CD14-positive monocyte (primary cell): ENCODE results near the gene ABL2. TPM values are rescaled to one million over a fixed set of nuclear protein-coding genes. Genes with fewer than 3 reads are reported as not detected.

ENCODE experiments used
- DNase-seq, 3 donors: peaks; one replicate each; pipeline ENCODE4 v3.0.0-alpha.2; 2011 to 2022
- H2AFZ ChIP-seq: 2 replicates; pipeline ENCODE4 v1.6.0; 2012; ENCODE audit warnings: mild to moderate bottlenecking, low read depth, low read length, inconsistent platforms; ENCODE audit not compliant: insufficient read depth, poor library complexity, severe bottlenecking
- H3K27ac ChIP-seq, 2 donors: 1 replicate in 1 of 2; 2 replicates in 1 of 2; pipeline ENCODE4 v1.5.1; 2012 to 2013; ENCODE audit warnings: low read length in 2 of 2, control low read depth in 1 of 2, inconsistent platforms in 1 of 2, low read depth in 1 of 2, mild to moderate bottlenecking in 1 of 2
- H3K27me3 ChIP-seq, 2 donors: one replicate each; pipeline versions ENCODE4 v1.6.0 to v1.6.1; 2011 to 2013; ENCODE audit warnings: low read length in 2 of 2; ENCODE audit not compliant: control insufficient read depth in 2 of 2, insufficient read depth in 2 of 2
- H3K36me3 ChIP-seq, 2 donors: replicated peaks in 1 of 2; 1 replicate in 1 of 2; 2 replicates in 1 of 2; pipeline versions ENCODE4 v1.5.1 to v1.6.1; 2012 to 2013; ENCODE audit warnings: low read length in 2 of 2, control low read depth in 1 of 2, inconsistent platforms in 1 of 2, mild to moderate bottlenecking in 1 of 2; ENCODE audit not compliant: insufficient read depth in 2 of 2, control insufficient read depth in 1 of 2
- H3K4me1 ChIP-seq, 2 donors: 1 replicate in 1 of 2; 2 replicates in 1 of 2; pipeline versions ENCODE4 v1.5.1 to v1.6.1; 2012 to 2013; ENCODE audit warnings: low read length in 2 of 2, control low read depth in 1 of 2, inconsistent platforms in 1 of 2, mild to moderate bottlenecking in 1 of 2, moderate library complexity in 1 of 2; ENCODE audit not compliant: insufficient read depth in 2 of 2, control insufficient read depth in 1 of 2
- H3K4me2 ChIP-seq: replicated peaks from 2 replicates; pipeline ENCODE3; 2012; ENCODE audit warnings: low read length, moderate library complexity, mild to moderate bottlenecking; ENCODE audit not compliant: poor library complexity, severe bottlenecking; ENCODE audit errors: extremely low read depth
- H3K4me3 ChIP-seq, 3 experiments: fragments of 200-600 bp in 1 of 3; sonication (generic) in 1 of 3; replicated peaks in 1 of 3; 1 replicate in 2 of 3; 2 replicates in 1 of 3; pipeline ENCODE4 v1.5.1; 2011 to 2013; ENCODE audit warnings: low read length in 3 of 3, mild to moderate bottlenecking in 3 of 3, control low read depth in 2 of 3, low read depth in 2 of 3, inconsistent platforms in 1 of 3, moderate library complexity in 1 of 3
- H3K79me2 ChIP-seq: 2 replicates; pipeline ENCODE4 v1.6.0; 2012; ENCODE audit warnings: mild to moderate bottlenecking, control low read depth, inconsistent platforms, low read length, moderate library complexity; ENCODE audit not compliant: insufficient read depth
- H3K9ac ChIP-seq: 2 replicates; pipeline ENCODE4 v1.6.0; 2017; ENCODE audit warnings: low read length, mild to moderate bottlenecking; ENCODE audit not compliant: insufficient read depth, poor library complexity, severe bottlenecking
- H3K9me3 ChIP-seq, 2 donors: replicated peaks in 1 of 2; 1 replicate in 1 of 2; 2 replicates in 1 of 2; pipeline versions ENCODE4 v1.5.1 to v1.6.1; 2012 to 2013; ENCODE audit warnings: low read length in 2 of 2, control low read depth in 1 of 2; ENCODE audit not compliant: control insufficient read depth in 1 of 2, insufficient read depth in 1 of 2
- H4K20me1 ChIP-seq: 2 replicates; pipeline ENCODE4 v1.6.0; 2012; ENCODE audit warnings: mild to moderate bottlenecking, low read length, control low read depth, moderate library complexity; ENCODE audit not compliant: insufficient read depth
- H3K27ac Mint-ChIP-seq, 7 donors: one replicate each; pipeline ENCODE4 v1.8.0; 2020; ENCODE audit warnings: mild to moderate bottlenecking in 7 of 7, mixed read lengths in 7 of 7, moderate library complexity in 6 of 7, inconsistent platforms in 2 of 7
- H3K27me3 Mint-ChIP-seq, 3 donors: one replicate each; pipeline ENCODE4 v1.8.0; 2021 to 2022; ENCODE audit warnings: low read depth in 3 of 3, mild to moderate bottlenecking in 3 of 3, mixed read lengths in 3 of 3, moderate library complexity in 3 of 3, inconsistent platforms in 1 of 3
- H3K36me3 Mint-ChIP-seq, 2 donors: one replicate each; pipeline ENCODE4 v1.8.0; 2020; ENCODE audit warnings: mixed read lengths in 2 of 2, inconsistent platforms in 1 of 2, mild to moderate bottlenecking in 1 of 2
- H3K4me1 Mint-ChIP-seq: one replicate; pipeline ENCODE4 v1.8.0; 2020; ENCODE audit warnings: mild to moderate bottlenecking, mixed read lengths
- H3K4me3 Mint-ChIP-seq, 2 donors: one replicate each; pipeline ENCODE4 v1.8.0; 2020; ENCODE audit warnings: mild to moderate bottlenecking in 2 of 2, mixed read lengths in 2 of 2, moderate library complexity in 1 of 2
- H3K9me3 Mint-ChIP-seq, 7 donors: one replicate each; pipeline ENCODE4 v1.8.0; 2020 to 2022; ENCODE audit warnings: mixed read lengths in 7 of 7, mild to moderate bottlenecking in 6 of 7, moderate library complexity in 6 of 7, inconsistent platforms in 2 of 7
- CTCF ChIP-seq: fragments of 200-600 bp; IDR thresholded peaks from one replicate; pipeline ENCODE4 v1.8.0; 2022; ENCODE audit warnings: antibody characterized with exemption, mild to moderate bottlenecking
- WGBS: methylation state at CpG from one replicate; pipeline ENCODE4 v1.1.5; 2013; ENCODE audit warnings: missing lambda C conversion rate; ENCODE audit not compliant: insufficient coverage; 5-methylcytosine and 5-hydroxymethylcytosine counted together
- intact Hi-C, 2 donors: fragments of 100-400 bp; cut with micrococcal nuclease; formaldehyde crosslinking; loops; one replicate each; pipeline versions ENCODE4 v1.15.0 to v1.15.1; 2023
- polyA plus RNA-seq, 3 donors: library from polyadenylated mRNA; depleted of rRNA in 1 of 3; unstranded in 2 of 3; stranded (reverse) in 1 of 3; fragments of 300-500 nt in 2 of 3; fragments of >200 nt in 1 of 3; fragmentation: Illumina TruSeq in 2 of 3; gene quantifications; 1 replicate in 2 of 3; 2 replicates in 1 of 3; pipeline ENCODE4 v1.2.3, GENCODE V29; 2012 to 2021

The ABL2 gene
- polyA plus RNA-seq, 3 donors: 0.20 to 2.1 (median 1.4) TPM

GRCh38 chr1:179055937-179056336 is 173.5 kb downstream of the ABL2 start:
- H3K4me1 ChIP-seq: peaks cover 3 to 8% of the 10 kb centered on the region in 2 donors
- no peak overlapping the region for H3K4me3 ChIP-seq
- DNase-seq: no peak
- intact Hi-C loops: no loop called here
- H3K79me2 ChIP-seq: no peaks in the 10 kb centered on the region
- H3K4me1 Mint-ChIP-seq: peaks cover 18% of the 10 kb centered on the region
- H3K4me3 Mint-ChIP-seq: no peak overlapping the region
- H3K36me3 ChIP-seq: peaks cover 14 to 29% of the 10 kb centered on the region in 2 donors
- no peak overlapping the region for H2AFZ ChIP-seq
- peaks cover 28 to 48% of the 10 kb centered on the region in 2 donors for H3K36me3 Mint-ChIP-seq
- H3K27me3 ChIP-seq: no peaks in the 10 kb centered on the region
- no peak overlapping the region for H3K9ac ChIP-seq
- no peak overlapping the region for H3K27ac Mint-ChIP-seq
- no peak overlapping the region for H3K27ac ChIP-seq
- no peaks in the 10 kb centered on the region for H4K20me1 ChIP-seq
- no peaks in the 10 kb centered on the region for H3K9me3 ChIP-seq
- TF ChIP-seq CTCF: no peak
- WGBS: no CpG with 5 or more reads among the region's 2 CpGs
- peaks cover 0 to 2% (median 2%) of the 10 kb centered on the region in 3 donors for H3K27me3 Mint-ChIP-seq
- H3K4me2 ChIP-seq: no peak overlapping the region
- peaks cover 0 to 6% (median 2%) of the 10 kb centered on the region in 7 donors for H3K9me3 Mint-ChIP-seq

- Mint-ChIP-seq H3K36me3 (peaks cover 28 to 48% of the 10 kb centered on the region in 2 donors), H3K27me3 (peaks cover 0 to 2% (median under 1%) of the 10 kb centered on the region in 3 donors), H3K27ac (peak overlapping the region in 1 of 7 donors; percentile 41), H3K4me3 (no peak overlapping the region), H3K9me3 (peaks cover 0 to 6% (median 0%) of the 10 kb centered on the region in 7 donors), H3K4me1 (peaks cover 8% of the 10 kb centered on the region)
- Histone ChIP-seq H3K4me1 (peaks cover 3 to 8% of the 10 kb centered on the region in 2 donors), H3K27ac (peak overlapping the region in 1 of 2 donors; percentile 22), H4K20me1 (no peaks in the 10 kb centered on the region), H3K9me3 (no peaks in the 10 kb centered on the region), H3K27me3 (no peaks in the 10 kb centered on the region), H3K4me3 (no peak overlapping the region), H2AFZ (no peak overlapping the region), H3K36me3 (peaks cover 14 to 39% of the 10 kb centered on the region in 2 donors), H3K4me2 (no peak overlapping the region), H3K79me2 (no peaks in the 10 kb centered on the region), H3K9ac (no peak overlapping the region)
- no peak for TF ChIP-seq CTCF
- DNase-seq: no peak
- intact Hi-C loops: no loop called here
- no CpG with 5 or more reads among the region's 2 CpGs for WGBS
These were observed 176.0 kb downstream of the ABL2 start for GRCh38 chr1:179053486-179053885.
